C4-2B (cell line): ENCODE data around the gene UBQLN4.

Experiments
- H3K27ac ChIP-seq: fragments of 450-650 bp; 2 replicates; pipeline ENCODE4 v1.5.1; 2017
- CTCF ChIP-seq: fragments of 450-650 bp; conservative IDR thresholded peaks from 2 replicates; pipeline ENCODE4 v1.5.1; 2017; ENCODE audit warnings: mild to moderate bottlenecking
- ZFX ChIP-seq: fragments of 450-650 bp; IDR thresholded peaks from 2 replicates; pipeline ENCODE4 v1.6.1; 2017

The UBQLN4 gene

DNA sequence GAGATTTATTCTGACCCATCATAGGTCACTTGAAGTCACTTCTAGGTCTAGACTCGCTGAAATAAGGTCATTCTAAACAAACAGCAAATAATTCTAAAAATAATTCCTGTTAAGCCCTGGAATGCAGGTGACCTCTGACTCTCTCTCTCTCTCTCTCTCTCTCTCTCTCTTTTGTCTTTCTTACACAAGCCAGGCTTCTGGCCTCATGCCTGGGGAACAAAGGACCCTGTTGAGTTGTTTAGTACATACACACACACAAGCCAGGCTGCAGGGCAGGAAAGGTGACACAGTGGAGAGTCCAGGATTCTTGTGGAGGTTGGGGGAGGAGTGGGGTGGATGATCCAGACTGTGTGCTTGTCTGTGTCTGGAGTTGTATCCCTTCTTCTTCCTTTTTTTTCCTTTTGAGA is 32.7 kb upstream of the UBQLN4 start:
- TF ChIP-seq CTCF (no peak), ZFX (no peak)
- H3K27ac ChIP-seq = no peak overlapping the region

DNA sequence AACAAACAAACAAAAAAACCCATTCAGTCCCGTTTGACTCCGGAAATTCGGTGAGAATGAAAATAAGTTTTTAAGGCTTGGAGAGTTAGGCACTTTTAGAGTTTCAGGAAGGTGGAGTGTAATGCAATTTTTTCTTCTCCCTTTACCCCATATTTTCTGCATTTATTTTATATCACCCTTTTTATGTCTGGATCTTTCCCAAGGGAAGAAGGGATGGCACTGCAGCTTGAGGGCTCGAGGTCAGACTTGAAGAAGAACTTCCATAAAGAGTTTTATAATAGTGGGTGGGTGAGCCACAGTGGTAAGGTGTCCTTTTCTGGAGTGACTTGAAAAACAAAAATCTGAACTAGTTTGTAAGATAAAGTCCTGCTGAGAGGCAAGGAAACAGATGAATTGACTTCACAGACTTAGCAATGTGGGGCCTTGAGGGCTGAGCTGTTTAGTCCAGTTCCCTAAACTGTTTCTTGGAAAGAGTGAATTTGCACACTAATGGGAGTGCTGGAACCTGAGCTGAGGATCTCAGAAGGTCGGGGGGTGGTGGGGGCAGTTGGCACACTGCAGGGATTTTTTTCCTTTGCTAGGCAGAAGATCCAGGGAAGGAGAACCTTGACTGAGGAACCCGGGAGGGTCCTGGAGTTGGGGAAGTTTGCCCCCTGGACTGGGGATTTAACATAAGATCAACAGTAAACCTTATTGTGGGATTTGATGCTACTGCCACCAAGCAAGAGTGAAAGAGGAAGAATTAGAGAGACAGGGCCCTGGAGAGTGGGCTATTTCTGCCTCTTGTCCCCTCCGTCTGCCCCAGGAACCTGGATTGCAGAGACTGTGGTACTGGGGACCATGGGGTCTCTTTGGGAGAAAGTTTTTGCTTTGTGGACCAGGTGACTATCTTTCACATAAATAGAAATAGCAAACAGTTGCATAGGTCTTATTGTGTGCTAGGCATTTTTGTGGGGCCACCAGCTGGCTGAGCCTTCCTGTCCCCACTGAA is 30.5 kb upstream of the UBQLN4 start:
- H3K27ac ChIP-seq = no peak overlapping the region
- TF ChIP-seq ZFX = no peak
- no peak for TF ChIP-seq CTCF

DNA sequence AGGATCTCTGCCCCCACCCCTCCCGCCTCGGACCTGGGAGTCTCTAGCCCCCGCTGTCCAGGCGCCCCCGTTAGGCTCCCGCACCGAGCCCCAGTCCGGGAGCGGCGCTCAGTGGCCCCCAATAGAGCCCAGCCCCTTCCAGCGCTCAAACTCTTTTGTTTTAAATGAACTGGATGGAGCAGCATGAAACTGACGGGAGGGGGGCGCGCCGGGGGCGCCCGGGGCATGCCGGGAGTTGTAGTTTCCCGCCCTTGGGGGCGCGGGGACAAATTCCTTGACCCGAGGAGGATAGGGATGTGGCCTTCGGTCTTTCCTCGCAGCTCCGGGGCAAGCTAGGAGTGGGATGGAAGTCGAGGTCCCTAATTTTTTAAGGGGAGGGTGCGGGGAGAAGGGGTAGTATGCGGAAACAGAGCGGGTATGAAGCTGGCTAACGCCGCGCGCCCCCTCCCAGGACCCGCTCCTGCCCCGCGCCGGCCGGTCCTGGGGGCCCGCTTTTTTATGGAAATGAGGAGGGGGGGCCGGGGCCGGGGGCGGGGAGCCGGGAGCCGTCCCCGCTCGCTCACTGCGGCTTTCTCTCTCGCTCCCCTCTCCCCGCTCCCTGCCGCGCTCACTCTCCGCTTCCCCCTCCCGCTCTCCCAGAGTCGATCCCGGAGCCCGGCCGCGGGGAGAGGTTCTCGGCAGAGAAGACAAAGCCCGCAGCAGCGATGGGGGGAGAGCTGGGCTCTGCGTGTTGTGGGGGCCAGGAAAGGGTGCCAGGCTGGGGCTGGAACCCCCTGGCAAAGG is 28.9 kb upstream of the UBQLN4 start, which contains the start of gene MEX3A:
MEX3A (minus strand) TSS at position 157 of the 783 bp plus-strand sequence. CDS start 467 bp downstream, outside the sequence.
- peak within 1 kb of the TSS; percentile 34 for H3K27ac ChIP-seq
- TF ChIP-seq CTCF (no peak), ZFX (no peak)

DNA sequence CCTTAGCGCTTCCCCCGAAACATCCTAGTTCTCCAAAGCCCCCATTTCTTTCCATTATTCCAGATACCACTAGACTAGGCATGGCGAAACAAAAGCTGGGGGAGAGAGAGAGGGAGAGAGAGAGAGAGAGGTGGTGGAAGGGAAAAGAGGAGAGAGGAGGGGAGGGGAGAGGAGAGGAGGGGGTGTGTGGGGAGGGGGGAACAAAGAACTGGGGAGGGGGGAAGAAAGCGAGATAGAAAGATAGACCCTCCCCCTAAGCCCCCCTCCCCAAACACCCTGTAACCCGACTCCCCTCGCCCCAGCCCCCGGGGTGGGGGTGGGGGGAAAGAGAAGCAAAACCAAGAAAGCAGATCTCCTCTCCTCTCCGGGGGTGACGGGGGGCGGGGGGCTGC is 28.3 kb upstream of the UBQLN4 start:
- H3K27ac ChIP-seq = peak overlapping the region; percentile 34
- TF ChIP-seq CTCF (no peak), ZFX (no peak)

GRCh38 chr1:156081180-156081916 is 27.8 kb upstream of the UBQLN4 start:
- TF ChIP-seq CTCF = no peak
- no peak overlapping the region for H3K27ac ChIP-seq

- TF ChIP-seq ZFX (no peak), CTCF (no peak)
These were observed 27.2 kb upstream of the UBQLN4 start for GRCh38 chr1:156080863-156081179.

More at GRCh38 chr1:156080863-156081179, 27.2 kb upstream of the UBQLN4 start:
- no peak overlapping the region for H3K27ac ChIP-seq
